A549 (cell line): ENCODE data around the gene CAMK1G. TPM values are rescaled to one million over a fixed set of nuclear protein-coding genes. Genes with fewer than 3 reads are reported as not detected.

ENCODE experiments used
- ATAC-seq, 2 experiments: fragments of 200-7000 bp in 1 of 2; fragments of >200 bp in 1 of 2; cut with Nextera tagmentation in 1 of 2; cut with Tn5 transposase in 1 of 2; 3 replicates each; pipeline versions ENCODE4 v1.8.0 to v1.9.1; 2018 to 2020; ENCODE audit warnings: mild to moderate bottlenecking in 1 of 2, moderate library complexity in 1 of 2
- CTCF ChIA-PET: fragments of 300-600 bp; sonication (Branson Sonifier 250); formaldehyde crosslinking; extraction: SDS; loops from one replicate; lab custom pipeline; 2021; ENCODE audit warnings: antibody characterized with exemption, inconsistent platforms; lab: Yijun Ruan, JAX
- POLR2A ChIA-PET: fragments of 350-600 bp; formaldehyde crosslinking; extraction: SDS; loops from one replicate; lab custom pipeline; 2021; ENCODE audit warnings: antibody characterized with exemption, inconsistent platforms; lab: Yijun Ruan, JAX
- DNase-seq, 2 experiments: peaks; one replicate each; pipeline versions ENCODE4 v3.0.0 to v3.0.0-alpha.2; 2011 to 2016; ENCODE audit warnings: low read depth in 1 of 2, low spot score in 1 of 2
- FAIRE-seq: peaks from 2 replicates; lab custom pipeline; 2011; peaks lifted over from hg19 to GRCh38; lab: Jason Lieb, UNC
- H3K27ac ChIP-seq, 2 experiments: fragments of >200 bp; sonication (Bioruptor Twin); formaldehyde crosslinking; 3 replicates each; pipeline ENCODE4 v1.5.1; 2016 to 2017
- H3K4me1 ChIP-seq: fragments of >200 bp; sonication (Bioruptor Twin); formaldehyde crosslinking; 3 replicates; pipeline ENCODE4 v1.6.1; 2016
- H3K4me2 ChIP-seq: fragments of >200 bp; sonication (Bioruptor Twin); formaldehyde crosslinking; 3 replicates; pipeline ENCODE4 v1.6.1; 2016
- H3K4me3 ChIP-seq: fragments of >200 bp; sonication (Bioruptor Twin); formaldehyde crosslinking; 3 replicates; pipeline ENCODE4 v1.5.1; 2016
- H3K9me3 ChIP-seq: fragments of >200 bp; sonication (Bioruptor Twin); formaldehyde crosslinking; 3 replicates; pipeline ENCODE4 v1.6.1; 2016
- ATOH8 ChIP-seq: fragments of 250-450 bp; sonication (Bioruptor Pico); IDR thresholded peaks from 2 replicates; pipeline ENCODE4 v1.5.0; 2020; ENCODE audit warnings: low read depth, mild to moderate bottlenecking, moderate library complexity
- CBX2 ChIP-seq: fragments of 200-600 bp; sonication (generic); IDR thresholded peaks from 2 replicates; pipeline ENCODE4 v1.6.1; 2016; ENCODE audit warnings: low read depth, mild to moderate bottlenecking, borderline replicate concordance
- CEBPB ChIP-seq, 2 experiments: fragments of >200 bp in 1 of 2; sonication (Bioruptor Twin) in 1 of 2; formaldehyde crosslinking in 1 of 2; IDR thresholded peaks; 2 replicates each; pipeline ENCODE4 v1.6.1; 2012 to 2016
- CHD2 ChIP-seq: fragments of 150-350 bp; IDR thresholded peaks from 2 replicates; pipeline ENCODE4 v1.6.1; 2014; ENCODE audit warnings: low read length; ENCODE audit not compliant: partially characterized antibody
- CHD4 ChIP-seq: fragments of 200-600 bp; sonication (generic); IDR thresholded peaks from 2 replicates; pipeline ENCODE4 v1.6.1; 2016; ENCODE audit warnings: antibody characterized with exemption, mild to moderate bottlenecking, borderline replicate concordance
- FOSL2 ChIP-seq, 2 experiments: fragments of 450-650 bp in 1 of 2; fragments of >200 bp in 1 of 2; sonication (Bioruptor Twin) in 1 of 2; formaldehyde crosslinking; IDR thresholded peaks; 2 replicates each; pipeline versions ENCODE4 v1.5.0 to v1.6.1; 2016 to 2020; ENCODE audit warnings: mild to moderate bottlenecking in 1 of 2, moderate library complexity in 1 of 2
- FOXS1 ChIP-seq: fragments of 250-450 bp; sonication (Bioruptor Pico); IDR thresholded peaks from 2 replicates; pipeline ENCODE4 v1.5.0; 2020; ENCODE audit warnings: mild to moderate bottlenecking, moderate library complexity
- GATA3 ChIP-seq: IDR thresholded peaks from 2 replicates; pipeline ENCODE4 v1.6.1; 2012; ENCODE audit warnings: borderline replicate concordance
- HEYL ChIP-seq: fragments of 250-450 bp; sonication (Bioruptor Pico); IDR thresholded peaks from 2 replicates; pipeline ENCODE4 v1.8.0; 2021; ENCODE audit warnings: mild to moderate bottlenecking, moderate library complexity
- HMGXB4 ChIP-seq: fragments of 250-450 bp; sonication (Bioruptor Pico); IDR thresholded peaks from 2 replicates; pipeline ENCODE4 v1.5.0; 2021; ENCODE audit warnings: mild to moderate bottlenecking, moderate library complexity, borderline replicate concordance
- KDM5A ChIP-seq: fragments of 200-600 bp; sonication (generic); IDR thresholded peaks from 2 replicates; pipeline ENCODE4 v1.6.1; 2016; ENCODE audit warnings: antibody characterized with exemption, mild to moderate bottlenecking
- MAFK ChIP-seq: fragments of 450-650 bp; IDR thresholded peaks from 2 replicates; pipeline ENCODE4 v1.6.1; 2014; ENCODE audit not compliant: partially characterized antibody
- MYC ChIP-seq: IDR thresholded peaks from 2 replicates; pipeline ENCODE4 v1.6.1; 2012; ENCODE audit warnings: mild to moderate bottlenecking, inconsistent platforms, low read length, improper control_type of control experiment, borderline replicate concordance
- NFE2L2 ChIP-seq: fragments of 150-350 bp; conservative IDR thresholded peaks from 2 replicates; pipeline ENCODE4 v1.6.1; 2014; ENCODE audit warnings: low read length
- NPAS2 ChIP-seq: fragments of 250-450 bp; sonication (Bioruptor Pico); IDR thresholded peaks from 2 replicates; pipeline ENCODE4 v1.8.0; 2022; ENCODE audit warnings: mild to moderate bottlenecking, moderate library complexity, borderline replicate concordance
- NR3C1 ChIP-seq: fragments of >200 bp; sonication (Bioruptor Twin); formaldehyde crosslinking; IDR thresholded peaks from 3 replicates; pipeline ENCODE4 v1.6.1; 2017
- PHF8 ChIP-seq: fragments of 200-600 bp; sonication (generic); IDR thresholded peaks from 2 replicates; pipeline ENCODE4 v1.6.1; 2016; ENCODE audit warnings: low read depth, mild to moderate bottlenecking, antibody characterized with exemption, moderate library complexity, borderline replicate concordance
- POLR2AphosphoS2 ChIP-seq: conservative IDR thresholded peaks from 2 replicates; pipeline ENCODE4 v1.6.1; 2012; ENCODE audit warnings: low read length, improper control_type of control experiment, inconsistent platforms
- RAD21 ChIP-seq, 2 experiments: fragments of >200 bp in 1 of 2; sonication (Bioruptor Twin) in 1 of 2; formaldehyde crosslinking in 1 of 2; IDR thresholded peaks in 1 of 2; conservative IDR thresholded peaks in 1 of 2; 2 replicates in 1 of 2; 3 replicates in 1 of 2; pipeline ENCODE4 v1.6.1; 2012 to 2018; ENCODE audit warnings: inconsistent platforms in 1 of 2
- RARB ChIP-seq: fragments of 250-450 bp; sonication (Bioruptor Pico); IDR thresholded peaks from 2 replicates; pipeline ENCODE4 v1.8.0; 2021; ENCODE audit warnings: mild to moderate bottlenecking, moderate library complexity
- RCOR1 ChIP-seq: fragments of 150-350 bp; IDR thresholded peaks from 2 replicates; pipeline ENCODE4 v1.6.1; 2014; ENCODE audit warnings: antibody characterized with exemption, low read length, low read depth
- REST ChIP-seq: fragments of 200-600 bp; sonication (generic); IDR thresholded peaks from 2 replicates; pipeline ENCODE4 v1.6.1; 2016; ENCODE audit warnings: antibody characterized with exemption, mild to moderate bottlenecking, moderate library complexity
- TP53 ChIP-seq: fragments of 250-450 bp; sonication (Bioruptor Pico); IDR thresholded peaks from 2 replicates; pipeline ENCODE4 v1.5.0; 2021; ENCODE audit warnings: mild to moderate bottlenecking, moderate library complexity
- ZC3H11A ChIP-seq: fragments of 450-650 bp; IDR thresholded peaks from 2 replicates; pipeline ENCODE4 v1.6.1; 2014; ENCODE audit warnings: antibody characterized with exemption, mild to moderate bottlenecking
- ZNF302 ChIP-seq: fragments of 250-450 bp; sonication (Bioruptor Pico); IDR thresholded peaks from 2 replicates; pipeline ENCODE4 v1.9.0; 2021; ENCODE audit warnings: inconsistent platforms, mild to moderate bottlenecking, moderate library complexity
- ZSCAN20 ChIP-seq: fragments of 250-450 bp; sonication (Bioruptor Pico); IDR thresholded peaks from 2 replicates; pipeline ENCODE4 v1.8.0; 2022; ENCODE audit warnings: mild to moderate bottlenecking, moderate library complexity
- WGBS: methylation state at CpG from one replicate; pipeline ENCODE4 v1.1.6; 2017; ENCODE audit errors: missing lambda C conversion rate; 5-methylcytosine and 5-hydroxymethylcytosine counted together
- polyA plus RNA-seq, 4 experiments: library from polyadenylated mRNA; depleted of rRNA in 3 of 4; stranded (reverse); fragments of >200 nt; fragmentation: RNase III in 1 of 4; extraction: RNeasy Plus Mini Kit Qiagen cat#74134 plus additional on column Dnase treatment in 1 of 4; gene quantifications; 2 replicates in 3 of 4; 3 replicates in 1 of 4; pipeline ENCODE4 v1.2.3, GENCODE V29; 2011 to 2017

The CAMK1G gene
- polyA plus RNA-seq, 2 of the 4 experiments (the other 2 are of a cell fraction): 0.03 to 0.08 TPM

- peak; percentile 52 to 67; a peak in 5 of 6 replicates for ATAC-seq
- DNase-seq: no peak
- Histone ChIP-seq H3K4me1 (peaks cover 10% of the 10 kb centered on the region), H3K9me3 (no peaks in the 10 kb centered on the region), H3K4me3 (0 out of 3 replicates have a peak overlapping the region, but pooled peaks have one; percentile 24), H3K4me2 (peak overlapping the region; percentile 77), H3K27ac (no peak overlapping the region)
- CTCF ChIA-PET: interaction anchor here (0.6 to 3.3 kb wide), 8 partner anchors 9 to 42 kb away, joined by 3 to 15 read pairs (median 7); no protein-coding TSS in a partner anchor
- no peak for FAIRE-seq
- POLR2A ChIA-PET: no interaction called here
- WGBS: 67% methylated on average over 14 of the region's 23 CpGs
- no peak for TF ChIP-seq RCOR1
- TF ChIP-seq POLR2AphosphoS2: no peak
- TF ChIP-seq CHD2: no peak
- TF ChIP-seq RAD21 (conservative IDR thresholded peaks at IDR 0.05 in 1 of 2, IDR thresholded peaks at IDR 0.05 in 1 of 2): no peak
- no peak for TF ChIP-seq TP53 (CRISPR knock-in tag)
- TF ChIP-seq PHF8: no peak
- no peak for TF ChIP-seq GATA3
- no peak for TF ChIP-seq ZNF302 (CRISPR knock-in tag)
Observed at GRCh38 chr1:209585672-209586071, 2.2 kb downstream of the CAMK1G start.

GRCh38 chr1:209586221-209586740, 2.8 kb downstream of the CAMK1G start:
- FAIRE-seq: no peak
- no peak overlapping the region for H3K4me3 ChIP-seq
- peaks cover 10% of the 10 kb centered on the region for H3K4me1 ChIP-seq
- 78% methylated on average over 4 of the region's 4 CpGs for WGBS
- H3K4me2 ChIP-seq: peak overlapping the region; percentile 77; the same call in 1 of the 3 replicates
- ATAC-seq: no peak
- H3K27ac ChIP-seq: no peak overlapping the region
- TF ChIP-seq KDM5A (no peak), MYC (no peak), MAFK (no peak), NFE2L2 (no peak), HMGXB4 (no peak), PHF8 (no peak), NPAS2 (CRISPR knock-in tag) (no peak), ZSCAN20 (CRISPR knock-in tag) (no peak), NR3C1 (no peak), CBX2 (no peak), HEYL (CRISPR knock-in tag) (no peak), POLR2AphosphoS2 (no peak)
- TF ChIP-seq, all 56 proteins: peak for 0
- ChIA-PET POLR2A (no interaction called here), CTCF (interaction anchor here (0.6 to 3.1 kb wide), 6 partner anchors 10 to 41 kb away, joined by 3 to 15 read pairs (median 6); no protein-coding TSS in a partner anchor)
- H3K9me3 ChIP-seq: no peaks in the 10 kb centered on the region
- no peak for DNase-seq

DNA sequence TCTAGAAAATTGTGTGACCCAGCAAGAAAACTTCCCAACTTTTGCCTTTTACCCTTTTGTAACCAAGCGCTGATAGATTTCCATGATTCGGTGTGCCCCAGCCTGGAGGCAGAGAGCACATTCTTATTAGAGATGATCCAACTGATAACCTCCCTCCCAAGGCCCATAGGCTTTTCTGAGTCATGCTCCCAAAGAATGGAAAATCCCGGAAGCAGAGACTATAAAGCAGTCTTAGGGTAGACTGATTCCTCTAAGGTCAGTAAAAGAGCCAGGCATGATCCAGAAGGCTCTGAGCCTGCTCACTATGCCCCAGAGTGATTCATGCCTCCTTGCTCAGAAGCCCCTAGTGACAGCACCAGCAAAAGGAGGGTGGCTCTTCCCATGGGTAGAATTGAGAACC, 4.3 kb downstream of the CAMK1G start:
- Histone ChIP-seq H3K9me3 (no peaks in the 10 kb centered on the region), H3K4me2 (peak overlapping the region; percentile 37; the same call in 2 of the 3 replicates), H3K27ac (peak overlapping the region in 1 of 2 experiments; percentile 24; a peak in 1 of 6 replicates), H3K4me1 (peaks cover 10% of the 10 kb centered on the region), H3K4me3 (no peak overlapping the region)
- POLR2A ChIA-PET: no interaction called here
- 29% methylated on average over 3 of the region's 3 CpGs for WGBS
- ATAC-seq (peak; percentile 40 to 58; a peak in 5 of 6 replicates), FAIRE-seq (no peak), DNase-seq (peak in 1 of 2 experiments; percentile 21)
- CTCF ChIA-PET: interaction anchor here (0.6 to 4.0 kb wide), 6 partner anchors 11 to 383 kb away, joined by 3 to 23 read pairs (median 5); no protein-coding TSS in a partner anchor
- no peak for TF ChIP-seq CHD2
- no peak for TF ChIP-seq CEBPB (IDR thresholded peaks at IDR 0.05)
- TF ChIP-seq ZC3H11A: no peak
- TF ChIP-seq CHD4: no peak
- TF ChIP-seq TP53 (CRISPR knock-in tag): no peak
- no peak for TF ChIP-seq ATOH8
- TF ChIP-seq RARB (CRISPR knock-in tag): no peak
- TF ChIP-seq GATA3: peak; percentile 69; the same call in 1 of the 2 replicates
- no peak for TF ChIP-seq NR3C1
- no peak for TF ChIP-seq FOSL2 (IDR thresholded peaks at IDR 0.05)
- 0 out of 2 replicates have a peak, but pooled peaks have one; percentile 17 for TF ChIP-seq FOSL2 (CRISPR knock-in tag; IDR thresholded peaks at IDR 0.05)
- no peak for TF ChIP-seq NPAS2 (CRISPR knock-in tag)
- no peak for TF ChIP-seq KDM5A
- TF ChIP-seq FOXS1 (CRISPR knock-in tag): no peak
- TF ChIP-seq REST: no peak
